HEK293 (cell line): ENCODE measurements around the gene TCF12.
A peak's percentile ranks its signal among the peaks of the same experiment; 100 is the strongest.

Experiments used
- CTCF ChIA-PET: fragments of 350-600 bp; formaldehyde crosslinking; extraction: SDS; loops from one replicate; lab custom pipeline; 2021; ENCODE audit warnings: antibody characterized with exemption; lab: Yijun Ruan, JAX
- POLR2A ChIA-PET: fragments of 300-600 bp; formaldehyde crosslinking; extraction: SDS; loops from one replicate; lab custom pipeline; 2020; ENCODE audit warnings: antibody characterized with exemption, inconsistent platforms; lab: Yijun Ruan, JAX
- H3K27ac ChIP-seq: fragments of 200-500 bp; sonication (Bioruptor generic); 2 replicates; pipeline ENCODE4 v1.5.1; 2014; ENCODE audit warnings: low read depth, low read length, control low read depth, inconsistent platforms; ENCODE audit errors: extremely low read depth
- H3K36me3 ChIP-seq, 2 experiments: fragments of 200-500 bp in 1 of 2; sonication (Bioruptor generic) in 1 of 2; 1 replicate in 1 of 2; 2 replicates in 1 of 2; pipeline ENCODE4 v1.5.1; 2014 to 2017; ENCODE audit warnings: inconsistent platforms in 2 of 2, low read length in 2 of 2; ENCODE audit not compliant: control insufficient read depth in 2 of 2, insufficient read depth in 1 of 2
- H3K4me1 ChIP-seq: fragments of 200-500 bp; sonication (Bioruptor generic); 2 replicates; pipeline ENCODE4 v1.5.1; 2014; ENCODE audit warnings: mild to moderate bottlenecking, low read length, inconsistent platforms; ENCODE audit not compliant: control insufficient read depth, insufficient read depth
- H3K4me3 ChIP-seq: 2 replicates; pipeline ENCODE4 v1.5.1; 2011; ENCODE audit warnings: low read depth, mild to moderate bottlenecking, control low read depth, low read length, moderate library complexity
- H3K9me3 ChIP-seq: fragments of 200-500 bp; sonication (Bioruptor generic); 2 replicates; pipeline ENCODE4 v1.5.1; 2014; ENCODE audit warnings: low read depth, low read length, inconsistent platforms; ENCODE audit not compliant: control insufficient read depth, insufficient read depth
- FEZF1 ChIP-seq: fragments of 450-650 bp; formaldehyde crosslinking; IDR thresholded peaks from 2 replicates; pipeline ENCODE4 v1.5.1; 2016; ENCODE audit warnings: missing biosample characterization, missing genetic modification characterization
- GFI1B ChIP-seq: fragments of 450-650 bp; formaldehyde crosslinking; IDR thresholded peaks from 2 replicates; pipeline ENCODE4 v1.5.1; 2016; ENCODE audit warnings: missing biosample characterization, missing genetic modification characterization
- GLI2 ChIP-seq: fragments of 450-650 bp; formaldehyde crosslinking; IDR thresholded peaks from 2 replicates; pipeline ENCODE4; 2017; ENCODE audit warnings: missing biosample characterization, missing genetic modification characterization, low read depth, borderline replicate concordance
- IKZF3 ChIP-seq: fragments of 450-650 bp; IDR thresholded peaks from 2 replicates; pipeline ENCODE4 v1.5.0; 2018; ENCODE audit warnings: missing biosample characterization, mild to moderate bottlenecking, missing genetic modification characterization, moderate library complexity
- KLF10 ChIP-seq: fragments of 450-650 bp; IDR thresholded peaks from 2 replicates; pipeline ENCODE4 v1.5.1; 2018; ENCODE audit warnings: missing biosample characterization, mild to moderate bottlenecking, missing genetic modification characterization
- OSR2 ChIP-seq: fragments of 450-650 bp; formaldehyde crosslinking; IDR thresholded peaks from 2 replicates; pipeline ENCODE4 v1.5.1; 2016; ENCODE audit warnings: missing biosample characterization, missing genetic modification characterization
- PRDM1 ChIP-seq: fragments of 450-650 bp; formaldehyde crosslinking; IDR thresholded peaks from 2 replicates; pipeline ENCODE4; 2016; ENCODE audit warnings: missing biosample characterization, missing genetic modification characterization
- SCRT1 ChIP-seq: fragments of 450-650 bp; formaldehyde crosslinking; IDR thresholded peaks from 2 replicates; pipeline ENCODE4 v1.5.1; 2016; ENCODE audit warnings: missing biosample characterization, missing genetic modification characterization, borderline replicate concordance
- TRIM28 ChIP-seq: IDR thresholded peaks from 2 replicates; pipeline ENCODE4 v1.6.1; 2011; ENCODE audit warnings: low read length, control low read depth, borderline replicate concordance
- ZBTB1 ChIP-seq: fragments of 450-650 bp; formaldehyde crosslinking; IDR thresholded peaks from 2 replicates; pipeline ENCODE4 v1.5.1; 2016; ENCODE audit warnings: missing biosample characterization, missing genetic modification characterization
- ZBTB20 ChIP-seq: fragments of 450-650 bp; formaldehyde crosslinking; IDR thresholded peaks from 2 replicates; pipeline ENCODE4 v1.5.1; 2016; ENCODE audit warnings: missing biosample characterization, missing genetic modification characterization
- ZFHX2 ChIP-seq: fragments of 450-650 bp; formaldehyde crosslinking; conservative IDR thresholded peaks from 2 replicates; pipeline ENCODE4 v1.5.1; 2016; ENCODE audit warnings: missing biosample characterization, missing genetic modification characterization
- ZFP41 ChIP-seq: fragments of 450-650 bp; formaldehyde crosslinking; IDR thresholded peaks from 2 replicates; pipeline ENCODE4 v1.5.1; 2016; ENCODE audit warnings: missing biosample characterization, missing genetic modification characterization, borderline replicate concordance
- ZNF10 ChIP-seq: fragments of 450-650 bp; formaldehyde crosslinking; IDR thresholded peaks from 2 replicates; pipeline ENCODE4 v1.5.1; 2017; ENCODE audit warnings: missing biosample characterization, missing genetic modification characterization
- ZNF132 ChIP-seq: fragments of 450-650 bp; formaldehyde crosslinking; IDR thresholded peaks from 2 replicates; pipeline ENCODE4 v1.5.1; 2017; ENCODE audit warnings: missing biosample characterization, missing genetic modification characterization, borderline replicate concordance
- ZNF169 ChIP-seq: fragments of 450-650 bp; formaldehyde crosslinking; IDR thresholded peaks from 2 replicates; pipeline ENCODE4 v1.5.1; 2016; ENCODE audit warnings: missing biosample characterization, missing genetic modification characterization
- ZNF211 ChIP-seq: fragments of 450-650 bp; formaldehyde crosslinking; IDR thresholded peaks from 2 replicates; pipeline ENCODE4 v1.5.1; 2016; ENCODE audit warnings: low read depth, missing biosample characterization, missing genetic modification characterization
- ZNF248 ChIP-seq: fragments of 450-650 bp; formaldehyde crosslinking; IDR thresholded peaks from 2 replicates; pipeline ENCODE4 v1.5.1; 2017; ENCODE audit warnings: missing biosample characterization, missing genetic modification characterization
- ZNF366 ChIP-seq: fragments of 450-650 bp; formaldehyde crosslinking; conservative IDR thresholded peaks from 2 replicates; pipeline ENCODE4 v1.5.1; 2016; ENCODE audit warnings: missing biosample characterization, missing genetic modification characterization
- ZNF404 ChIP-seq: fragments of 450-650 bp; formaldehyde crosslinking; IDR thresholded peaks from 2 replicates; pipeline ENCODE4 v1.5.1; 2017; ENCODE audit warnings: missing biosample characterization, missing genetic modification characterization
- ZNF423 ChIP-seq: fragments of 450-650 bp; formaldehyde crosslinking; IDR thresholded peaks from 2 replicates; pipeline ENCODE4 v1.5.1; 2016; ENCODE audit warnings: missing biosample characterization, missing genetic modification characterization
- ZNF558 ChIP-seq: fragments of 450-650 bp; formaldehyde crosslinking; IDR thresholded peaks from 2 replicates; pipeline ENCODE4 v1.5.1; 2016; ENCODE audit warnings: missing biosample characterization, missing genetic modification characterization
- ZNF624 ChIP-seq: fragments of 450-650 bp; formaldehyde crosslinking; IDR thresholded peaks from 2 replicates; pipeline ENCODE4 v1.5.1; 2017; ENCODE audit warnings: missing biosample characterization, missing genetic modification characterization
- ZNF660 ChIP-seq: fragments of 450-650 bp; IDR thresholded peaks from 2 replicates; pipeline ENCODE4 v1.5.1; 2018; ENCODE audit warnings: missing biosample characterization, mild to moderate bottlenecking, missing genetic modification characterization
- ZNF843 ChIP-seq: fragments of 450-650 bp; formaldehyde crosslinking; IDR thresholded peaks from 2 replicates; pipeline ENCODE4 v1.5.1; 2016; ENCODE audit warnings: missing biosample characterization, missing genetic modification characterization
- ZXDB ChIP-seq: fragments of 450-650 bp; formaldehyde crosslinking; IDR thresholded peaks from 2 replicates; pipeline ENCODE4 v1.5.1; 2016; ENCODE audit warnings: missing biosample characterization, missing genetic modification characterization
- TF ChIP-seq, protein P1 (sequence below): fragments of 450-650 bp; formaldehyde crosslinking; IDR thresholded peaks from 2 replicates; pipeline ENCODE4 v1.5.1; 2017; ENCODE audit warnings: missing biosample characterization, missing genetic modification characterization
- TF ChIP-seq, protein P2 (sequence below): fragments of 450-650 bp; formaldehyde crosslinking; IDR thresholded peaks from 2 replicates; pipeline ENCODE4 v1.5.1; 2017; ENCODE audit warnings: missing biosample characterization, missing genetic modification characterization
- TF ChIP-seq, protein P3 (sequence below): fragments of 450-650 bp; formaldehyde crosslinking; IDR thresholded peaks from 2 replicates; pipeline ENCODE4 v1.5.1; 2016; ENCODE audit warnings: missing biosample characterization, missing genetic modification characterization
- TF ChIP-seq, protein P4 (sequence below): fragments of 450-650 bp; formaldehyde crosslinking; IDR thresholded peaks from 2 replicates; pipeline ENCODE4 v1.5.1; 2016; ENCODE audit warnings: missing biosample characterization, missing genetic modification characterization
- TF ChIP-seq, protein P5 (sequence below): fragments of 450-650 bp; formaldehyde crosslinking; IDR thresholded peaks from 2 replicates; pipeline ENCODE4 v1.5.1; 2016; ENCODE audit warnings: missing biosample characterization, missing genetic modification characterization

The TCF12 gene

DNA sequence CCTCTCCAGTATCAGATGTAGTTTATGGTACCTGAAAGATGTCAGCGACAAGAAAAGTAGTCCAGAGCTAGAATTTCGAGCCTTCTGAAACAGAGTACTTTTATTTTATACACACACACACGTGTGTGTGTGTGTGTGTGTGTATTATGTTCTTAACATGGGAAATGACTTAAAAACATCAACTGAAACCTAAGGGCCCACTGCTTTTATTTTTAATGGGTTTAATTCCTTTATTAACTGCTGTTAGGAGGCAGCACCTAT lies 1.9 kb downstream of the TCF12 start:
- Histone ChIP-seq H3K36me3 (peaks cover 0 to 12% of the 10 kb centered on the region in 2 experiments; a peak in 2 of 3 replicates), H3K9me3 (no peaks in the 10 kb centered on the region), H3K27ac (no peak overlapping the region; the same call in 1 of the 2 replicates), H3K4me1 (peaks cover 12% of the 10 kb centered on the region), H3K4me3 (peak overlapping the region; percentile 91)
- CTCF ChIA-PET = no interaction called here
- POLR2A ChIA-PET = interaction anchor here (1.0 to 2.7 kb wide), 2 partner anchors 34 to 216 kb away, joined by 3 to 29 read pairs; no protein-coding TSS in a partner anchor
- TF ChIP-seq ZNF423 (tag by site-specific recombination) = no peak
- no peak for TF ChIP-seq GFI1B (tag by site-specific recombination)
- TF ChIP-seq ZNF211 = no peak
- TF ChIP-seq ZNF248 (tag by site-specific recombination) = no peak
- no peak for TF ChIP-seq ZNF169
- TF ChIP-seq ZNF624 = no peak
- TF ChIP-seq, protein P1, sequence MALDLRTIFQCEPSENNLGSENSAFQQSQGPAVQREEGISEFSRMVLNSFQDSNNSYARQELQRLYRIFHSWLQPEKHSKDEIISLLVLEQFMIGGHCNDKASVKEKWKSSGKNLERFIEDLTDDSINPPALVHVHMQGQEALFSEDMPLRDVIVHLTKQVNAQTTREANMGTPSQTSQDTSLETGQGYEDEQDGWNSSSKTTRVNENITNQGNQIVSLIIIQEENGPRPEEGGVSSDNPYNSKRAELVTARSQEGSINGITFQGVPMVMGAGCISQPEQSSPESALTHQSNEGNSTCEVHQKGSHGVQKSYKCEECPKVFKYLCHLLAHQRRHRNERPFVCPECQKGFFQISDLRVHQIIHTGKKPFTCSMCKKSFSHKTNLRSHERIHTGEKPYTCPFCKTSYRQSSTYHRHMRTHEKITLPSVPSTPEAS (tag by site-specific recombination) = peak; percentile 56

DNA sequence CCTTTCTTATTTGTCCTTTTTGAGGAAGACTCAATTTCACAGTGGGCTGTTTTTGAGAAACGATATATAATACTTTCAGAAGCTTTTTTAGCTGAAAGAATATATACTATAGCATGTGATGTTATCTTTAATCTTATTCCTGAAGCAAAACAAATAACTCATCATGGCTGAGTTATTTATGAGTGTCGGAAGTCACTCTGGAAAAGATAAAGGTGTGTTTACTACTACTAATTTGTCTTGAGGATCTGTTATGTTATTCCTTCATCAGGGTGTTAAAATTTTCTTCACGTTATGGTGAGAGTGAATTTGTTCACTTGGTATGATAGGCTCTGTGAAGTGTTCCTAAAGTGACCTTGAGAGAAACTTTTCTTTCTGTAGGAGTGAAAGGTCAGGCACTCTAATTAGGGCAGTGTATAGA lies 4.7 kb downstream of the TCF12 start:
- no peak overlapping the region for H3K4me3 ChIP-seq
- CTCF ChIA-PET = interaction anchor here (0.6 kb wide), 1 partner anchor 95 kb away, joined by 3 read pairs; no protein-coding TSS in a partner anchor
- TF ChIP-seq KLF10 (tag by site-specific recombination) (no peak), IKZF3 (peak; percentile 71), ZBTB20 (tag by site-specific recombination) (no peak), ZFP41 (tag by site-specific recombination) (no peak), ZFHX2 (tag by site-specific recombination) (no peak), ZNF366 (tag by site-specific recombination) (peak; percentile 53; the same call in 1 of the 2 replicates), ZNF660 (tag by site-specific recombination) (no peak), GLI2 (tag by site-specific recombination) (no peak), TRIM28 (peak; percentile 19; the same call in 1 of the 2 replicates), ZNF404 (no peak), ZBTB1 (no peak), PRDM1 (tag by site-specific recombination) (peak; percentile 73), ZXDB (tag by site-specific recombination) (peak; percentile 45; the same call in 1 of the 2 replicates), ZNF558 (tag by site-specific recombination) (no peak), ZNF843 (tag by site-specific recombination) (peak; percentile 57), FEZF1 (tag by site-specific recombination) (peak; percentile 65), ZNF10 (tag by site-specific recombination) (0 out of 2 replicates have a peak, but pooled peaks have one; percentile 17), SCRT1 (tag by site-specific recombination) (no peak), ZNF132 (tag by site-specific recombination) (no peak), OSR2 (tag by site-specific recombination) (peak; percentile 87)
- TF ChIP-seq, protein P2, sequence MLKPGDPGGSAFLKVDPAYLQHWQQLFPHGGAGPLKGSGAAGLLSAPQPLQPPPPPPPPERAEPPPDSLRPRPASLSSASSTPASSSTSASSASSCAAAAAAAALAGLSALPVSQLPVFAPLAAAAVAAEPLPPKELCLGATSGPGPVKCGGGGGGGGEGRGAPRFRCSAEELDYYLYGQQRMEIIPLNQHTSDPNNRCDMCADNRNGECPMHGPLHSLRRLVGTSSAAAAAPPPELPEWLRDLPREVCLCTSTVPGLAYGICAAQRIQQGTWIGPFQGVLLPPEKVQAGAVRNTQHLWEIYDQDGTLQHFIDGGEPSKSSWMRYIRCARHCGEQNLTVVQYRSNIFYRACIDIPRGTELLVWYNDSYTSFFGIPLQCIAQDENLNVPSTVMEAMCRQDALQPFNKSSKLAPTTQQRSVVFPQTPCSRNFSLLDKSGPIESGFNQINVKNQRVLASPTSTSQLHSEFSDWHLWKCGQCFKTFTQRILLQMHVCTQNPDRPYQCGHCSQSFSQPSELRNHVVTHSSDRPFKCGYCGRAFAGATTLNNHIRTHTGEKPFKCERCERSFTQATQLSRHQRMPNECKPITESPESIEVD = peak; percentile 94
- TF ChIP-seq, protein P3, sequence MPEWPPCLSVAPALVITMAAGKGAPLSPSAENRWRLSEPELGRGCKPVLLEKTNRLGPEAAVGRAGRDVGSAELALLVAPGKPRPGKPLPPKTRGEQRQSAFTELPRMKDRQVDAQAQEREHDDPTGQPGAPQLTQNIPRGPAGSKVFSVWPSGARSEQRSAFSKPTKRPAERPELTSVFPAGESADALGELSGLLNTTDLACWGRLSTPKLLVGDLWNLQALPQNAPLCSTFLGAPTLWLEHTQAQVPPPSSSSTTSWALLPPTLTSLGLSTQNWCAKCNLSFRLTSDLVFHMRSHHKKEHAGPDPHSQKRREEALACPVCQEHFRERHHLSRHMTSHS = no peak
- TF ChIP-seq, protein P4, sequence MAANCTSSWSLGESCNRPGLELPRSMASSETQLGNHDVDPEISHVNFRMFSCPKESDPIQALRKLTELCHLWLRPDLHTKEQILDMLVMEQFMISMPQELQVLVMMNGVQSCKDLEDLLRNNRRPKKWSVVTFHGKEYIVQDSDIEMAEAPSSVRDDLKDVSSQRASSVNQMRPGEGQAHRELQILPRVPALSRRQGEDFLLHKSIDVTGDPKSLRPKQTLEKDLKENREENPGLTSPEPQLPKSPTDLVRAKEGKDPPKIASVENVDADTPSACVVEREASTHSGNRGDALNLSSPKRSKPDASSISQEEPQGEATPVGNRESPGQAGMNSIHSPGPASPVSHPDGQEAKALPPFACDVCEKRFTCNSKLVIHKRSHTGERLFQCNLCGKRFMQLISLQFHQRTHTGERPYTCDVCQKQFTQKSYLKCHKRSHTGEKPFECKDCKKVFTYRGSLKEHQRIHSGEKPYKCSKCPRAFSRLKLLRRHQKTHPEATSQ (tag by site-specific recombination) = no peak
- TF ChIP-seq, protein P5, sequence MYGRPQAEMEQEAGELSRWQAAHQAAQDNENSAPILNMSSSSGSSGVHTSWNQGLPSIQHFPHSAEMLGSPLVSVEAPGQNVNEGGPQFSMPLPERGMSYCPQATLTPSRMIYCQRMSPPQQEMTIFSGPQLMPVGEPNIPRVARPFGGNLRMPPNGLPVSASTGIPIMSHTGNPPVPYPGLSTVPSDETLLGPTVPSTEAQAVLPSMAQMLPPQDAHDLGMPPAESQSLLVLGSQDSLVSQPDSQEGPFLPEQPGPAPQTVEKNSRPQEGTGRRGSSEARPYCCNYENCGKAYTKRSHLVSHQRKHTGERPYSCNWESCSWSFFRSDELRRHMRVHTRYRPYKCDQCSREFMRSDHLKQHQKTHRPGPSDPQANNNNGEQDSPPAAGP (tag by site-specific recombination) = no peak

More for the DNA sequence above, 4.7 kb downstream of the TCF12 start:
- Histone ChIP-seq H3K27ac (no peak overlapping the region), H3K36me3 (peaks cover 0 to 12% of the 10 kb centered on the region in 2 experiments; a peak in 2 of 3 replicates), H3K4me1 (peaks cover 17% of the 10 kb centered on the region), H3K9me3 (no peaks in the 10 kb centered on the region)
- POLR2A ChIA-PET = no interaction called here
